HG02623 (cell line): ENCODE measurements around the gene MBD6.
"Not testable (repeated sequence)": the region's sequence is repeated elsewhere in the genome, so short reads cannot be mapped to it uniquely, and the experiment has no call there.

Source experiments
- ATAC-seq: cut with Tn5 transposase; IDR thresholded peaks from one replicate; pipeline ENCODE4 v1.9.1; 2021; ENCODE audit warnings: moderate library complexity; ENCODE audit not compliant: unreplicated experiment

The MBD6 gene

GRCh38 chr12:57488402-57489156 lies 34.0 kb upstream of the MBD6 start:
- ATAC-seq = no peak

GRCh38 chr12:57489157-57489641 lies 33.4 kb upstream of the MBD6 start:
- no peak for ATAC-seq

GRCh38 chr12:57490126-57490525 lies 32.5 kb upstream of the MBD6 start:
- no peak for ATAC-seq

- ATAC-seq = no peak
Observed at GRCh38 chr12:57491393-57492280, 31.0 kb upstream of the MBD6 start.

- not testable (repeated sequence) for ATAC-seq
Observed at GRCh38 chr12:57495051-57495701, 27.4 kb upstream of the MBD6 start.

GRCh38 chr12:57496822-57497221 lies 25.8 kb upstream of the MBD6 start:
- no peak for ATAC-seq

GRCh38 chr12:57497223-57498131 lies 25.1 kb upstream of the MBD6 start:
- no peak for ATAC-seq

GRCh38 chr12:57498132-57498502 lies 24.5 kb upstream of the MBD6 start:
- no peak for ATAC-seq

- ATAC-seq = no peak
Observed at GRCh38 chr12:57498571-57498970, 24.1 kb upstream of the MBD6 start.

- no peak for ATAC-seq
Observed at GRCh38 chr12:57500213-57500612, 22.4 kb upstream of the MBD6 start.

GRCh38 chr12:57502311-57502969 lies 20.2 kb upstream of the MBD6 start:
- not testable (repeated sequence) for ATAC-seq

- not testable (repeated sequence) for ATAC-seq
Observed at GRCh38 chr12:57506541-57506940, 16.1 kb upstream of the MBD6 start.

GRCh38 chr12:57507796-57508195 lies 14.8 kb upstream of the MBD6 start:
- ATAC-seq = not testable (repeated sequence)

GRCh38 chr12:57511161-57511560 lies 11.5 kb upstream of the MBD6 start:
- no peak for ATAC-seq

- ATAC-seq = no peak
Observed at GRCh38 chr12:57511588-57512325, 10.9 kb upstream of the MBD6 start.

GRCh38 chr12:57512665-57513064 lies 10.0 kb upstream of the MBD6 start:
- ATAC-seq = no peak

GRCh38 chr12:57513266-57513665 lies 9.4 kb upstream of the MBD6 start:
- ATAC-seq = no peak

GRCh38 chr12:57513677-57514076 lies 8.9 kb upstream of the MBD6 start:
- ATAC-seq = not testable (repeated sequence)

- not testable (repeated sequence) for ATAC-seq
Observed at GRCh38 chr12:57514246-57514645, 8.4 kb upstream of the MBD6 start.
